SK-N-SH treated with all-trans-retinoic acid at 6 μM for 48 hours (cell line): Measurements from ENCODE around the gene THTPA.

Experiments
- ATAC-seq: fragments of 200-7000 bp; cut with Tn5 transposase; 3 replicates; pipeline ENCODE4 v1.9.1; 2020; ENCODE audit warnings: mild to moderate bottlenecking, moderate library complexity
- ARNTL ChIP-seq: fragments of 450-650 bp; formaldehyde crosslinking; IDR thresholded peaks from 2 replicates; pipeline ENCODE4 v1.5.0; 2020; ENCODE audit warnings: low read depth, mild to moderate bottlenecking, moderate library complexity, borderline replicate concordance
- BACH2 ChIP-seq: fragments of 250-450 bp; sonication (Bioruptor Pico); IDR thresholded peaks from 2 replicates; pipeline ENCODE4 v1.9.0; 2021; ENCODE audit warnings: mild to moderate bottlenecking, borderline replicate concordance
- CSDC2 ChIP-seq: fragments of 250-450 bp; sonication (Bioruptor Pico); IDR thresholded peaks from 2 replicates; pipeline ENCODE4 v1.5.0; 2020; ENCODE audit warnings: mild to moderate bottlenecking, moderate library complexity
- CSRNP3 ChIP-seq: fragments of 250-450 bp; sonication (Bioruptor Pico); IDR thresholded peaks from 2 replicates; pipeline ENCODE4 v1.5.1; 2021; ENCODE audit warnings: mild to moderate bottlenecking, moderate library complexity
- ESRRG ChIP-seq: fragments of 250-450 bp; sonication (Bioruptor Pico); IDR thresholded peaks from 2 replicates; pipeline ENCODE4 v1.6.1; 2021; ENCODE audit warnings: mild to moderate bottlenecking
- GLIS3 ChIP-seq: fragments of 250-450 bp; sonication (Bioruptor Pico); IDR thresholded peaks from 2 replicates; pipeline ENCODE4 v1.5.0; 2020; ENCODE audit warnings: mild to moderate bottlenecking, moderate library complexity
- ISL1 ChIP-seq: fragments of 250-450 bp; sonication (Bioruptor Pico); IDR thresholded peaks from 2 replicates; pipeline ENCODE4 v2.1.2; 2022; ENCODE audit warnings: mild to moderate bottlenecking, moderate library complexity
- OSR1 ChIP-seq: fragments of 250-450 bp; sonication (Bioruptor Pico); IDR thresholded peaks from 2 replicates; pipeline ENCODE4 v1.8.0; 2022; ENCODE audit warnings: moderate library complexity, mild to moderate bottlenecking, inconsistent platforms
- PATZ1 ChIP-seq: fragments of 250-450 bp; sonication (Bioruptor Pico); IDR thresholded peaks from 2 replicates; pipeline ENCODE4 v1.8.0; 2020; ENCODE audit warnings: mild to moderate bottlenecking, moderate library complexity, borderline replicate concordance
- PPARA ChIP-seq: fragments of 250-450 bp; sonication (Bioruptor Pico); IDR thresholded peaks from 2 replicates; pipeline ENCODE4 v1.5.0; 2020; ENCODE audit warnings: mild to moderate bottlenecking, borderline replicate concordance
- RARB ChIP-seq: fragments of 250-450 bp; sonication (Bioruptor Pico); IDR thresholded peaks from 2 replicates; pipeline ENCODE4 v1.8.0; 2021; ENCODE audit warnings: mild to moderate bottlenecking, moderate library complexity
- SNAI2 ChIP-seq: fragments of 250-450 bp; sonication (Bioruptor Pico); IDR thresholded peaks from 2 replicates; pipeline ENCODE4 v1.5.0; 2020; ENCODE audit warnings: mild to moderate bottlenecking, moderate library complexity
- TCF4 ChIP-seq: fragments of 250-450 bp; sonication (Bioruptor Pico); IDR thresholded peaks from 2 replicates; pipeline ENCODE4 v1.8.0; 2021; ENCODE audit warnings: mild to moderate bottlenecking, moderate library complexity, borderline replicate concordance
- TOX ChIP-seq: fragments of 250-450 bp; sonication (Bioruptor Pico); IDR thresholded peaks from 2 replicates; pipeline ENCODE4 v1.8.0; 2021; ENCODE audit warnings: mild to moderate bottlenecking, moderate library complexity, borderline replicate concordance
- ZFP3 ChIP-seq: fragments of 250-450 bp; sonication (Bioruptor Pico); IDR thresholded peaks from 2 replicates; pipeline ENCODE4 v1.5.0; 2020; ENCODE audit warnings: mild to moderate bottlenecking, moderate library complexity
- ZFP30 ChIP-seq: fragments of 450-650 bp; formaldehyde crosslinking; IDR thresholded peaks from 2 replicates; pipeline ENCODE4 v1.5.0; 2022; ENCODE audit warnings: mild to moderate bottlenecking, moderate library complexity
- ZNF565 ChIP-seq: fragments of 450-650 bp; formaldehyde crosslinking; conservative IDR thresholded peaks from 2 replicates; pipeline ENCODE4 v1.5.0; 2020; ENCODE audit warnings: low read depth, mild to moderate bottlenecking, moderate library complexity
- ZNF70 ChIP-seq: fragments of 450-650 bp; formaldehyde crosslinking; IDR thresholded peaks from 2 replicates; pipeline ENCODE4 v1.5.0; 2020; ENCODE audit warnings: mild to moderate bottlenecking, moderate library complexity
- ZNF8 ChIP-seq: fragments of 450-650 bp; formaldehyde crosslinking; IDR thresholded peaks from 2 replicates; pipeline ENCODE4 v1.5.0; 2020; ENCODE audit warnings: mild to moderate bottlenecking, moderate library complexity
- TF ChIP-seq, protein P1 (sequence below): fragments of 250-450 bp; sonication (Bioruptor Pico); IDR thresholded peaks from 2 replicates; pipeline ENCODE4 v1.5.0; 2020; ENCODE audit warnings: mild to moderate bottlenecking, moderate library complexity
- TF ChIP-seq, protein P2 (sequence below): fragments of 250-450 bp; sonication (Bioruptor Pico); IDR thresholded peaks from 2 replicates; pipeline ENCODE4 v1.5.1; 2020; ENCODE audit warnings: low read depth, mild to moderate bottlenecking, moderate library complexity
- TF ChIP-seq, protein P3 (sequence below): fragments of 250-450 bp; sonication (Bioruptor Pico); IDR thresholded peaks from 2 replicates; pipeline ENCODE4 v1.8.0; 2021; ENCODE audit warnings: low read depth, mild to moderate bottlenecking, moderate library complexity, borderline replicate concordance

The THTPA gene

GRCh38 chr14:23544511-23545447 is 11.3 kb upstream of the THTPA start:
- TF ChIP-seq SNAI2 (CRISPR knock-in tag): no peak
- TF ChIP-seq ZNF565 (CRISPR knock-in tag): no peak
- no peak for TF ChIP-seq ZNF8
- TF ChIP-seq, protein P1, sequence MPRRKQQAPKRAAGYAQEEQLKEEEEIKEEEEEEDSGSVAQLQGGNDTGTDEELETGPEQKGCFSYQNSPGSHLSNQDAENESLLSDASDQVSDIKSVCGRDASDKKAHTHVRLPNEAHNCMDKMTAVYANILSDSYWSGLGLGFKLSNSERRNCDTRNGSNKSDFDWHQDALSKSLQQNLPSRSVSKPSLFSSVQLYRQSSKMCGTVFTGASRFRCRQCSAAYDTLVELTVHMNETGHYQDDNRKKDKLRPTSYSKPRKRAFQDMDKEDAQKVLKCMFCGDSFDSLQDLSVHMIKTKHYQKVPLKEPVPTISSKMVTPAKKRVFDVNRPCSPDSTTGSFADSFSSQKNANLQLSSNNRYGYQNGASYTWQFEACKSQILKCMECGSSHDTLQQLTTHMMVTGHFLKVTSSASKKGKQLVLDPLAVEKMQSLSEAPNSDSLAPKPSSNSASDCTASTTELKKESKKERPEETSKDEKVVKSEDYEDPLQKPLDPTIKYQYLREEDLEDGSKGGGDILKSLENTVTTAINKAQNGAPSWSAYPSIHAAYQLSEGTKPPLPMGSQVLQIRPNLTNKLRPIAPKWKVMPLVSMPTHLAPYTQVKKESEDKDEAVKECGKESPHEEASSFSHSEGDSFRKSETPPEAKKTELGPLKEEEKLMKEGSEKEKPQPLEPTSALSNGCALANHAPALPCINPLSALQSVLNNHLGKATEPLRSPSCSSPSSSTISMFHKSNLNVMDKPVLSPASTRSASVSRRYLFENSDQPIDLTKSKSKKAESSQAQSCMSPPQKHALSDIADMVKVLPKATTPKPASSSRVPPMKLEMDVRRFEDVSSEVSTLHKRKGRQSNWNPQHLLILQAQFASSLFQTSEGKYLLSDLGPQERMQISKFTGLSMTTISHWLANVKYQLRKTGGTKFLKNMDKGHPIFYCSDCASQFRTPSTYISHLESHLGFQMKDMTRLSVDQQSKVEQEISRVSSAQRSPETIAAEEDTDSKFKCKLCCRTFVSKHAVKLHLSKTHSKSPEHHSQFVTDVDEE (CRISPR knock-in tag): no peak
- no peak for TF ChIP-seq TCF4 (CRISPR knock-in tag)
- no peak for TF ChIP-seq CSDC2 (CRISPR knock-in tag)
- no peak for TF ChIP-seq ZFP30 (CRISPR knock-in tag)
- TF ChIP-seq PATZ1: no peak
- TF ChIP-seq CSRNP3 (CRISPR knock-in tag): no peak
- TF ChIP-seq ZNF70 (CRISPR knock-in tag): no peak
- TF ChIP-seq RARB (CRISPR knock-in tag): no peak
- no peak for TF ChIP-seq PPARA (CRISPR knock-in tag)
- ATAC-seq: no peak

- TF ChIP-seq TCF4 (CRISPR knock-in tag) (no peak), ZFP3 (CRISPR knock-in tag) (no peak), TOX (CRISPR knock-in tag) (no peak), OSR1 (CRISPR knock-in tag) (no peak), SNAI2 (CRISPR knock-in tag) (no peak), RARB (CRISPR knock-in tag) (no peak), BACH2 (CRISPR knock-in tag) (no peak), ZNF70 (CRISPR knock-in tag) (no peak), ESRRG (CRISPR knock-in tag) (no peak), ISL1 (CRISPR knock-in tag) (no peak), PPARA (CRISPR knock-in tag) (no peak), ZNF565 (CRISPR knock-in tag) (no peak), ARNTL (CRISPR knock-in tag) (no peak), CSDC2 (CRISPR knock-in tag) (no peak), GLIS3 (CRISPR knock-in tag) (no peak), CSRNP3 (CRISPR knock-in tag) (no peak)
- TF ChIP-seq, protein P1 (CRISPR knock-in tag): no peak
- TF ChIP-seq, protein P2, sequence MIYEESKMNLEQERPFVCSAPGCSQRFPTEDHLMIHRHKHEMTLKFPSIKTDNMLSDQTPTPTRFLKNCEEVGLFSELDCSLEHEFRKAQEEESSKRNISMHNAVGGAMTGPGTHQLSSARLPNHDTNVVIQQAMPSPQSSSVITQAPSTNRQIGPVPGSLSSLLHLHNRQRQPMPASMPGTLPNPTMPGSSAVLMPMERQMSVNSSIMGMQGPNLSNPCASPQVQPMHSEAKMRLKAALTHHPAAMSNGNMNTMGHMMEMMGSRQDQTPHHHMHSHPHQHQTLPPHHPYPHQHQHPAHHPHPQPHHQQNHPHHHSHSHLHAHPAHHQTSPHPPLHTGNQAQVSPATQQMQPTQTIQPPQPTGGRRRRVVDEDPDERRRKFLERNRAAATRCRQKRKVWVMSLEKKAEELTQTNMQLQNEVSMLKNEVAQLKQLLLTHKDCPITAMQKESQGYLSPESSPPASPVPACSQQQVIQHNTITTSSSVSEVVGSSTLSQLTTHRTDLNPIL (CRISPR knock-in tag): no peak
- TF ChIP-seq, protein P3, sequence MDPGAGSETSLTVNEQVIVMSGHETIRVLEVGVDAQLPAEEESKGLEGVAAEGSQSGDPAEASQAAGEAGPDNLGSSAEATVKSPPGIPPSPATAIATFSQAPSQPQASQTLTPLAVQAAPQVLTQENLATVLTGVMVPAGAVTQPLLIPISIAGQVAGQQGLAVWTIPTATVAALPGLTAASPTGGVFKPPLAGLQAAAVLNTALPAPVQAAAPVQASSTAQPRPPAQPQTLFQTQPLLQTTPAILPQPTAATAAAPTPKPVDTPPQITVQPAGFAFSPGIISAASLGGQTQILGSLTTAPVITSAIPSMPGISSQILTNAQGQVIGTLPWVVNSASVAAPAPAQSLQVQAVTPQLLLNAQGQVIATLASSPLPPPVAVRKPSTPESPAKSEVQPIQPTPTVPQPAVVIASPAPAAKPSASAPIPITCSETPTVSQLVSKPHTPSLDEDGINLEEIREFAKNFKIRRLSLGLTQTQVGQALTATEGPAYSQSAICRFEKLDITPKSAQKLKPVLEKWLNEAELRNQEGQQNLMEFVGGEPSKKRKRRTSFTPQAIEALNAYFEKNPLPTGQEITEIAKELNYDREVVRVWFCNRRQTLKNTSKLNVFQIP (CRISPR knock-in tag): no peak
- no peak for ATAC-seq
Measured at GRCh38 chr14:23545740-23546365, 10.2 kb upstream of the THTPA start.
